H1 (cell line): Measurements from ENCODE around the gene ZNF469. TPM values are rescaled to one million over a fixed set of nuclear protein-coding genes. Genes with fewer than 3 reads are reported as not detected.

ENCODE experiments used
- BRCA1 ChIP-seq: IDR thresholded peaks from 2 replicates; pipeline ENCODE4 v1.6.1; 2012; ENCODE audit warnings: low read depth, low read length, improper control_type of control experiment
- CREB1 ChIP-seq: IDR thresholded peaks from 2 replicates; pipeline ENCODE4 v1.6.1; 2012; ENCODE audit warnings: inconsistent platforms
- E2F6 ChIP-seq: IDR thresholded peaks from 2 replicates; pipeline ENCODE4 v1.6.1; 2012; ENCODE audit warnings: inconsistent platforms
- GABPA ChIP-seq: IDR thresholded peaks from 2 replicates; pipeline ENCODE4 v1.6.1; 2011; ENCODE audit warnings: mild to moderate bottlenecking, low read length, moderate library complexity, borderline replicate concordance; ENCODE audit not compliant: insufficient read depth
- RNF2 ChIP-seq: fragments of 200-900, 300-1000 bp; sonication (generic); IDR thresholded peaks from 2 replicates; pipeline ENCODE4 v1.7.1; 2016; ENCODE audit warnings: borderline replicate concordance, low read depth, mild to moderate bottlenecking, antibody characterized with exemption, low read length; ENCODE audit not compliant: poor library complexity, severe bottlenecking; ENCODE audit errors: missing control alignments
- SIRT6 ChIP-seq: IDR thresholded peaks from one replicate; pipeline ENCODE4 v1.7.1; 2012; ENCODE audit warnings: low read length, inconsistent platforms
- TAF1 ChIP-seq: IDR thresholded peaks from 2 replicates; pipeline ENCODE4 v1.6.1; 2011; ENCODE audit warnings: mild to moderate bottlenecking, low read depth, low read length
- TAF7 ChIP-seq: optimal IDR thresholded peaks from 2 replicates; pipeline ENCODE3; 2011; ENCODE audit warnings: low read depth, mild to moderate bottlenecking, inconsistent platforms, low read length, moderate library complexity, borderline replicate concordance
- TCF12 ChIP-seq: IDR thresholded peaks from 2 replicates; pipeline ENCODE4 v1.6.1; 2011; ENCODE audit warnings: low read depth, mild to moderate bottlenecking, low read length
- polyA plus RNA-seq, 7 experiments: library from polyadenylated mRNA; depleted of rRNA in 3 of 7; stranded (reverse) in 5 of 7; unstranded in 2 of 7; fragments of >200 nt in 5 of 7; fragments of 200-250 nt in 2 of 7; gene quantifications; 1 replicate in 5 of 7; 2 replicates in 1 of 7; 4 replicates in 1 of 7; pipeline versions ENCODE4 v1.2.1 to v1.2.3, GENCODE V29; 2011 to 2013; ENCODE audit warnings: missing spikeins in 2 of 7, mixed read lengths in 2 of 7
- total RNA-seq: library from RNA; stranded (reverse); fragmentation: NEBNext Ultra II Directional; extraction: Animal tissue kit (Norgen Biotek cat#: 25700); gene quantifications from 2 replicates; pipeline ENCODE4 v1.2.1, GENCODE V29; 2021

Gene ZNF469
- total and polyA plus RNA-seq, 2 of the 8 experiments (the other 6 are each of a cell fraction or from before 2014, with no cell fraction given), result 0.30 to 1.8 TPM

DNA sequence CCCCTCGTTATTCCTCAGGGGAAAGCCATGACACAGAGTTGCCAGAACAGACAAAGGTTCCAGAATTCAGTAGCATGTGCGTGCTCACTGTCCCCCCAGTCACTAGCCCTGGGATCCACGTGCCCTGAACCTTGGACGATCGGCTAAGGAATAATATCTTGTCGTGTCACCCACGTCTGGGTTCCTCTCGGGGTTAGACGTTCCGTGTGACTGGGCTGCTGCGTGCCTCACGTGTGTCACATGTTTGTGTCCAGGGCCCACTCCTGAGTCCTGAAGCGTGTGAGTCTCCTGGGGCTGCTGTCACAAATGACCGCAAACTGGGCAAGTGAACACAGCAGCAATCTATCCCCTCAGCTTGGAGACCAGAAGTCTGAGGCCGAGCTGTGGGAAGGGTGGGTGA lies 12.4 kb upstream of the ZNF469 start (continued):
- TF ChIP-seq SIRT6, result no peak
- TF ChIP-seq RNF2, result no peak
- no peak for TF ChIP-seq E2F6
- no peak for TF ChIP-seq BRCA1
- no peak for TF ChIP-seq CREB1
- TF ChIP-seq TCF12, result no peak
- TF ChIP-seq GABPA, result no peak
- no peak for TF ChIP-seq TAF1
- no peak for TF ChIP-seq TAF7
